Osteoblast (primary cell): ENCODE data around the gene MECP2. TPM values are rescaled to one million over a fixed set of nuclear protein-coding genes. Genes with fewer than 3 reads are reported as not detected.

ENCODE experiments used
- DNase-seq: peaks from one replicate; pipeline ENCODE4 v3.0.0; 2011; ENCODE audit warnings: low spot score, mixed read lengths; ENCODE audit not compliant: insufficient read length; ENCODE audit errors: missing footprints
- H2AFZ ChIP-seq: 2 replicates; pipeline ENCODE4 v1.6.0; 2011; ENCODE audit warnings: mild to moderate bottlenecking, low read length
- H3K27ac ChIP-seq: 2 replicates; pipeline ENCODE4 v1.5.1; 2011; ENCODE audit warnings: mild to moderate bottlenecking, low read depth, low read length, moderate library complexity
- H3K27me3 ChIP-seq: 2 replicates; pipeline ENCODE4 v1.6.0; 2012; ENCODE audit warnings: mild to moderate bottlenecking, control low read depth, inconsistent platforms, low read length, moderate library complexity; ENCODE audit not compliant: insufficient read depth
- H3K36me3 ChIP-seq: 2 replicates; pipeline ENCODE4 v1.5.1; 2011; ENCODE audit warnings: mild to moderate bottlenecking, low read length, control low read depth, moderate library complexity; ENCODE audit not compliant: insufficient read depth
- H3K4me1 ChIP-seq: 2 replicates; pipeline ENCODE4 v1.5.1; 2011; ENCODE audit warnings: mild to moderate bottlenecking, low read length, control low read depth, moderate library complexity; ENCODE audit not compliant: insufficient read depth
- H3K4me2 ChIP-seq: 2 replicates; pipeline ENCODE4 v1.6.0; 2011; ENCODE audit warnings: mild to moderate bottlenecking, low read length; ENCODE audit not compliant: insufficient read depth
- H3K4me3 ChIP-seq: fragments of 200-600 bp; sonication (generic); 3 replicates; pipeline ENCODE4 v1.5.1; 2012; ENCODE audit warnings: mild to moderate bottlenecking, low read length, inconsistent platforms; ENCODE audit not compliant: insufficient read depth
- H3K79me2 ChIP-seq: 2 replicates; pipeline ENCODE4 v1.6.0; 2012; ENCODE audit warnings: mild to moderate bottlenecking, low read length, control low read depth, inconsistent platforms; ENCODE audit not compliant: insufficient read depth
- H3K9me3 ChIP-seq: 2 replicates; pipeline ENCODE4 v1.5.1; 2011; ENCODE audit warnings: low read depth, low read length, control low read depth
- H4K20me1 ChIP-seq: 2 replicates; pipeline ENCODE4 v1.6.0; 2012; ENCODE audit warnings: mild to moderate bottlenecking, low read length, control low read depth; ENCODE audit not compliant: insufficient read depth
- total RNA-seq: library from RNA; depleted of rRNA; stranded (reverse); fragments of >200 nt; gene quantifications from 2 replicates; pipeline ENCODE4 v1.2.3, GENCODE V29; 2012
- TF ChIP-seq, protein P1 (sequence below): IDR thresholded peaks from 2 replicates; pipeline ENCODE4 v1.5.1; 2011; ENCODE audit warnings: mild to moderate bottlenecking, low read depth, low read length, moderate library complexity; ENCODE audit errors: extremely low read depth

MECP2 gene
- total RNA-seq, 1 donor = 31.1 TPM

DNA sequence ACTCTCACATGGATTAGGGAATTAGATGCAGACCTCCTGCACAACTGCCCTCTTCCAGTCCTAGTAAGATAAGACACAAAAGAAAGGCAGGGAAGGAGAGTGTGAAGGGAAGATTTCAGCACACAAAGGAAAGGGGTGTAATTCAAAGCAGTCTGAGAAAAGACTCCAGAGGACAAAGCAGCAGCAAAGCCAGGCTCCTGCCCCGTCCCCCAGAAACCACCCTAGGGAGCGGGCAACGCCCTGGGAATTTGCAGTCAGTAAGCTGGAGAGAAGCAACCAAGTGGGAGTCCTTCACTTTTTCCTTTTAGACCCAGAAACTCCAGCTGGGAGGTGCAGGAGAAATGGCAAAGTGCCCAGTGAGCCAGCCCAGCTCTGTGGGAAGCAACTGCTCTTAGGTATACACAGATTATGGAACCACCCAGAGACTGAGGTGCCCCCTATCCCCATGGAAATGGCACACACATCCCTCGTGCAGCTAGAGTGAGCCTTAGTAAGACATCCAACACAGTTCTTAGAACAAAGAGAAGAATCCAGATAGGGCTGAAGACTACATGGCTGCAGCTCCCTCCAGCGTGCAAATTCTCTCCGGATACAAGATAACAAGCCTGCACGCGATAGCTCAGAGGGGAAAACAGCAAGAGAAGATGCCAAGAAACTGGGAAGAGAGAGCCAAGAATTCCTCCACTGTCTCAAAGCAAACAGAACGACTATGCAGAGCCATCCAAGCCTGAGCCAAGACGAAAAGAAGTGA lies 51.3 kb downstream of the MECP2 start:
- H3K4me1 ChIP-seq = peaks cover 61% of the 10 kb centered on the region
- no peaks in the 10 kb centered on the region for H3K36me3 ChIP-seq
- H4K20me1 ChIP-seq = no peaks in the 10 kb centered on the region
- H3K27me3 ChIP-seq = peaks cover 6% of the 10 kb centered on the region
- H3K79me2 ChIP-seq = peaks cover 56% of the 10 kb centered on the region
- DNase-seq = no peak
- no peak overlapping the region for H2AFZ ChIP-seq
- peak overlapping the region; percentile 60 for H3K4me2 ChIP-seq
- TF ChIP-seq, protein P1, sequence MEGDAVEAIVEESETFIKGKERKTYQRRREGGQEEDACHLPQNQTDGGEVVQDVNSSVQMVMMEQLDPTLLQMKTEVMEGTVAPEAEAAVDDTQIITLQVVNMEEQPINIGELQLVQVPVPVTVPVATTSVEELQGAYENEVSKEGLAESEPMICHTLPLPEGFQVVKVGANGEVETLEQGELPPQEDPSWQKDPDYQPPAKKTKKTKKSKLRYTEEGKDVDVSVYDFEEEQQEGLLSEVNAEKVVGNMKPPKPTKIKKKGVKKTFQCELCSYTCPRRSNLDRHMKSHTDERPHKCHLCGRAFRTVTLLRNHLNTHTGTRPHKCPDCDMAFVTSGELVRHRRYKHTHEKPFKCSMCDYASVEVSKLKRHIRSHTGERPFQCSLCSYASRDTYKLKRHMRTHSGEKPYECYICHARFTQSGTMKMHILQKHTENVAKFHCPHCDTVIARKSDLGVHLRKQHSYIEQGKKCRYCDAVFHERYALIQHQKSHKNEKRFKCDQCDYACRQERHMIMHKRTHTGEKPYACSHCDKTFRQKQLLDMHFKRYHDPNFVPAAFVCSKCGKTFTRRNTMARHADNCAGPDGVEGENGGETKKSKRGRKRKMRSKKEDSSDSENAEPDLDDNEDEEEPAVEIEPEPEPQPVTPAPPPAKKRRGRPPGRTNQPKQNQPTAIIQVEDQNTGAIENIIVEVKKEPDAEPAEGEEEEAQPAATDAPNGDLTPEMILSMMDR = peak; percentile 26
- H3K4me3 ChIP-seq = no peak overlapping the region
- H3K27ac ChIP-seq = peak overlapping the region; percentile 97
- no peaks in the 10 kb centered on the region for H3K9me3 ChIP-seq

DNA sequence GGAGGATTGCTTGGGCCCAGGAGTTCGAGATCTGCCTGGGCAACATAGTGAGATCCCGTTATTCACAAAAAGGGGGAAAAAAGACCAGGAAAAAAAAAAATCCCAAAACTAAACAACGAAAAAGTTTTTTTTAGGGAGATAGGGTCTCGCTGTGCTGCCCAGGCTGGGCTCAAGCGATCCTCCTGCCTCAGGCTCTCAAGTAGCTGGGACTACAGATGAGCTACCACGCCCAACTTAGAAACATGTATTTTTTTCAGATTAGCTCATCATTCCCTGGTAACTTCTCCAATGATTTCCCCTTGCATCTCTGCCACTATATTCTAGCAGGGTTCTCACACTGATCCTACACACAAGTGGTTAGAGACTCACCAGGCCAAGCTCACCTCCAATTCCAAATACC lies 53.4 kb downstream of the MECP2 start:
- DNase-seq = no peak
- H3K27me3 ChIP-seq = peaks cover 6% of the 10 kb centered on the region
- peak overlapping the region; percentile 85 for H3K27ac ChIP-seq
- peaks cover 41% of the 10 kb centered on the region for H3K79me2 ChIP-seq
- no peak overlapping the region for H3K4me2 ChIP-seq
- TF ChIP-seq, protein P1 = no peak
- H3K36me3 ChIP-seq = no peaks in the 10 kb centered on the region
- H3K9me3 ChIP-seq = no peaks in the 10 kb centered on the region
- no peak overlapping the region for H2AFZ ChIP-seq
- peaks cover 67% of the 10 kb centered on the region for H3K4me1 ChIP-seq
- H3K4me3 ChIP-seq = no peak overlapping the region
- H4K20me1 ChIP-seq = no peaks in the 10 kb centered on the region

DNA sequence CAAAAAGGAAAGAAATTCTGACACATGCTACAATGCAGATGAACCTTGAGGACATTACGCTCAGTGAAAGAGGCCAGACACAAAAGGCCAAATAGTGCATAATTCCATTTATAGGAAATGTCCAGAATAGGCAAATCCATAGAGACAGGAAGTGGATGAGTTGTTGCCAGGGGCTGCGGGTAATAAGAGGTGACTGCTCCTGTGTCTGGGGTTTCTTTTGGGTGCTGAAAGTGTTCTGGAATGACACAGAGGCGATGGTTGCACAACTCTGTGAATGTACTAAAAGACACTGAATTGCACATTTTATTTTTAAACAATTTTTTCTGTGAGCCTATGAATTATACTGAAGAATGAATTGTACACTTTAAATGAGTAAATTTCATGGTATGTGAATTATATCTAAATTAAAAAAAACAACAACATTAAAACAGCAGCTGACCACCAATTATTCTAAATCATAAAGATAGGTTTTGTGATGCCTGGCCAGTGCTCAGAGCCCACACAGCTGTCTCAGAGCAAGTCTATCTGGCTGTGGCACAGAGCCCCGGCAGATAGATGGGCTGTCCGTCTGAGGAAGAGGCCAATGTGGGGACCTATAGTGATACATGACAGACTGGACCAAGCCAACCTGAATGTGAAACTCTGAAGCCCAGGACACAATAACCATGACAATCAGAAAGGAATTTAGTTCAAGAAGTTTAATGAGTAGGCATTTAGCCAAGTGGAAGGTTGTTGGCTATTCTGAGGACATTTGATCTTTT lies 54.3 kb downstream of the MECP2 start:
- peak overlapping the region; percentile 48 for H3K4me2 ChIP-seq

More for the DNA sequence above, 54.3 kb downstream of the MECP2 start:
- Histone ChIP-seq H3K4me1 (peaks cover 67% of the 10 kb centered on the region), H3K79me2 (peaks cover 38% of the 10 kb centered on the region), H3K4me3 (no peak overlapping the region), H3K27ac (peak overlapping the region; percentile 85), H2AFZ (no peak overlapping the region), H3K9me3 (no peaks in the 10 kb centered on the region), H4K20me1 (peaks cover 4% of the 10 kb centered on the region), H3K27me3 (peaks cover 10% of the 10 kb centered on the region), H3K36me3 (no peaks in the 10 kb centered on the region)
- DNase-seq = no peak
- TF ChIP-seq, protein P1 = no peak
